T-helper 2 cell (primary cell): ENCODE results near the gene ZBTB46.
"Not testable (repeated sequence)": the region's sequence is repeated elsewhere in the genome, so short reads cannot be mapped to it uniquely, and the experiment has no call there.

Experiments used
- DNase-seq, 5 experiments: peaks; one replicate each; pipeline versions ENCODE4 v3.0.0 to v3.0.0-alpha.2; 2012 to 2022

ZBTB46 gene

GRCh38 chr20:63858393-63859165 is 27.5 kb upstream of the ZBTB46 start:
- no peak for DNase-seq

- no peak for DNase-seq
Observed at GRCh38 chr20:63857764-63858392, 26.8 kb upstream of the ZBTB46 start.

DNA sequence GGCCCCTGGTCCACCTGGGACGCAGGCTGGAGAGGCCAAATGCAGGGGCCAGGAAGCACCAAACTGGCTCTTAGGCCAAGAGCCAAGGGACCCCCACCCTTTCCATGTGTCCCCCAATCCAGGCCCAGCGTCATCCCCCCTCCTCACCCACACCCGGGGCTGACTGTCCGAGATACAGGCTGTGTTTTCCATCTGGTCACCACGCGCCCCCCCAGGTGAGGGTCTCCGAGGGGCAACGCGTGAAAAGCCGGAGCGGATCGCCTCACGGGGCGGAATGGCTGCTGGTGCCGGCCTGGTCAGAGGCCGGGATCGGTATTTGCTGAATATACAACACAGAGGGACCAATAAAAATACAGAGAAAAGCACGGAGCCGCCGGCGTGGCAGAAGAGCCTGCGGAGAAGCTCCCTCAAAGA is 25.0 kb upstream of the ZBTB46 start:
- DNase-seq: no peak

- no peak for DNase-seq
Observed at GRCh38 chr20:63855363-63856097, 24.5 kb upstream of the ZBTB46 start.

- no peak for DNase-seq
Observed at GRCh38 chr20:63854766-63855362, 23.8 kb upstream of the ZBTB46 start.

DNA sequence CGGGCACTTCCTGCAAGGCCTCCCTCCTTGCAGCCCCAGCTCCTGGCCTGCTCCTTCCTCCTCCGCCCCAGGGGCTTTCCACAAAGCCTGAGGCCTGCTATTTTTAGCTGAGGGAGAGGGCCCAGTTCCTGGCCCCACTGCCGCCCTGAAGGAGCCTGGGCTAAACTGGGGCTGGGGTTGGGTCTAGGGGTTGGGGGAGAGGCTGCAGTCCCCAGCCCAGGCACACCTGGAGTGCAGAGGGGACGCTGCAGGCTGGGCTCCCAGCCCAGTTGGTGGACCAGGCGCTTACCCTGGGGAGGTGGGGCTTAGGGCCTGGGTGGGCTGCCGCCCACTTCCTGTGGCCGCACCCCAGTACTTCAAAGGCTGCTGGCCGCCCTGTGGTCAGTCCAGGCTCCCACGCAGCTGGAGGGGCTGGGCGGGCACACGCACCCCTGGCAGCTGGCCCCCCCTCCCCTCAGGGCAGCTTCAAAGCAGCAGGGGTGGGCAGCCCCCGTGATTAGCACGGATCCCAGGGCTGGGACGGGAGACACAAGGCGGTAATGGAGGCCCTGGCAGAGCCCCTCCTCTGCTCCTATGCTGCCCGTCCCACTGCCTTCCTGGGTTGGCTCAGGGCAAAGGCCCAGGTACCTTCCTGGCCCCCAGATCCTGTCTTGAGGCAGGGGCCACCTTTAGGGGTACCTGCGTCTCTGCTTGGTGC is 23.2 kb upstream of the ZBTB46 start:
- DNase-seq: no peak

DNA sequence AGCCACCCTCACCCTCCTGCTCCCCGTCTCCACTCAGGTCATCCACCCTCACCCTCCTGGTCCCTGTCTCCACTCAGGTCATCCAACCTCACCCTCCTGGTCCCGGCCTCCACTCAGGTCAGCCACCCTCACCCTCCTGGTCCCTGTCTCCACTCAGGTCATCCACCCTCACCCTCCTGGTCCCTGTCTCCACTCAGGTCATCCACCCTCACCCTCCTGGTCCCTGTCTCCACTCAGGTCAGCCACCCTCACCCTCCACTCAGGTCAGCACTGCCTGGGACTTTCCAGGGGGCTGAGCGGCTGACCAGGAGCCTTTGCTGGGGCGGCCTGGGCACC is 22.6 kb upstream of the ZBTB46 start:
- DNase-seq: not testable (repeated sequence)

GRCh38 chr20:63851548-63851943 is 20.5 kb upstream of the ZBTB46 start:
- not testable (repeated sequence) for DNase-seq

DNA sequence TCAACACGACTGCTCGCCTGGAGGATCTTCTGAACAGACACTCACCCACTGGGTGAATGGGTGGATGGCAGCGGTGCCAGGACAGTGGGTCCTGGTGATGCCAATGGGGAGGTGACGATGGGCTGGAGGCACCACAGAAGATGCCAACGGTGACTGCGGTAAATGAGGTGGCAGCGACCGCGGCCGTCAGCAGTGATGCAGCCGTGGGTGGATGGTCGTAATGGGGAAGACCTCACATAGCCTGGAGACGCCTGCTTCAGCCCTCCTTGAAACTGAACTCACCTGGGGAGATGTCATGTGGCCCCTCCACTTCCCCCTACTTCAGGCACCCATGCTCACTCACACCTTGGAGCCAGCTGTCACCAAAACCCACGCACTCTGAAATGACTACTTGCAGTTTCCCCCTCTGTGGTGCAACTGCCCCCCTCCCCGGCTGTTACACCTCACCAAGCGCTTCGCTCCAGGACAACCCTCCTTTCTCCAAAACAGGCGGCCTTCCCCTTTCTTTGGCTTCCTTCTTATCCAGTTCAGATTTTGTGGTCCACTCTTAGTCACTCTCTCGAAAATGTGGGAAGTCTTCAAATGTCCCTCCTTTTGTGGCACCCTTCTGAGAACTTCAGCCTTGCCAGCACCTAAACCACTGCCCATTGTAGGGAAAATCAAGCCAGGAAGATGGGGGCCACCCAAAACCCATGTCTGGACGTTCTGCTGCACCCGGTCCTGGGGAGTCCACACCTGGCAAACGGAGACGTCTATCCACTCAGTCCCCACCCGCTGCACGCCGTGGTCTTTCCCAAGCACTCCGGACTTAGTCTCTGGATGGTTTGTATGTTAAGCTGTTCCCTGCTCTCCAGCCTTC is 19.9 kb upstream of the ZBTB46 start:
- peak in 2 of 5 experiments; percentile 38 for DNase-seq

DNA sequence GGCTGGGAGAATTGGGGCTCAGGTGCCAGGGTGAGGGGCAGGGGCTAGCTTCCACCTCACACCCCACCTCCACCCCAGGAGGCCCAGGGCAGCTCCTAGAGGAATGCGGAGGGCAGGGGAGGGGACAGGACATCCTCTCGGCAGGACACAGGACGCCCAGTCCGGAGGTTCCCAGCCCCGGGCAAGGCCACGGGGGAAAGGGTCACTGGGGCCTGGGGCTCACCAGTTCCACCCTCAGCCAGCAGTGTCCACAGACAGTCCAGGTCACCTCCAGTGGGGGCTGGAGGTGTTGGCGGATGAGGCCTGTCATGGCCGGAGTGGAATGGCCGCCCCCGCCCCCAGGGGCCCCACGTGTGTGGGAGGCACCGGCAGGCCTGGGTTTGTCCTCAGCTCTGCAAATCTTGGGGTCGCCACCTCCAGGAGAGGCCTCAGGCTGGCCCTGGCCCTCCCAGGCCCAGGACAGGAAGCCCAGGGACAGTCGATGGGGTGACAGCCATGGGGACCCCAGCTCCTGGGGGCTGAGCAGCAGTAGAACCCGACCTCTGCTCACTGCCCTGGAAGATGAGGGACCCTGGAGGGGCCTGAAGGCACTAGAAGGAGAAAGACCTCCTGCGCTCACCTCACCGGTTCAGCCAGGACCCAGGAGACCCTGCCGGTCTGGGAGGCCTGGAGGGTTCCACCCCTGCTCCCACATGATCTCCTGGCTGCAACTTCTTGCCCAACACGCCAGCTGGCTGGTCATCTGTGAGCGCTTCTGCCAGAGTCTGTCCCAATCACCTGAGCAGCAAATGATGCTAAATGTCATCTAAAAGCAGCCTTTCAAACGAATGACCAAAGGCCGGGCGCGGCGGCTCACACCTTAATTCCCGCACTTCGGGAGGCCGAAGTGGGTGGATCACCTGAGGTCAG is 17.2 kb upstream of the ZBTB46 start:
- DNase-seq: no peak

DNA sequence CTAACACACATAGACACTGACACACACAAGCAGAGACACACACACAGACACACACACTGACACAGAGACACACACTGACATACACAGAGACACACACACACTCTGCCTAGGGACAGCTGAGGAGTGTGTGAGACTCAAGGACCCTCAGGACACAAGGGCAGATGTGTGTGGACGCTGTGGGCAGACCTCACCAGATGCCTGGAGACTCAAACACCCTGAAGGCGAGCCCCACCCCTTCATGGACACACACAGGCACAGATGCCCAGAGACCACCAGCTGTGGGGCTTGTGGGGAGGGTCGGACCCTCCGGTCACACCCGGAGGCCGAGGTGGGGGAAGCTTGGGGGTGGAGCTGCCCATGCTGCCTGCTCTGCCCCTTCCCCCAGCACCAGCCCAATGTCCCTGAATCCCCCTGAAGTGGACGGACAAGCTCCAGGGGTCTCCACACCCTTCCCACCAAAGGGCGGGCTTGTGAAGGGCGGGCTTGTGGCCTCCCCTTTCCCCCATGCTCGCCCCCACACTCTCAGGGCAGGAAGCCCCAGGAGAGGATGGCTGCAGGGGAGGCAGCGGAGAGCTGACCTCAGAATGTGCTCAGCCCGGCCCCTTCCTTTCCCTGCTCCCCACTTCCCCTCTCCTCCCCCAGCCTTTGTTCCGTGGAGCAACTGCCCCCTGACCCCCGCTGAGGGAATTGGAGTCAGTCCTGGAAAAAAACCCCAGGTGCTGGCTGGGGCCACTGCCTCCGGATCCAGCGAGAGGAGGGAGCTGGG is 16.4 kb upstream of the ZBTB46 start:
- DNase-seq: no peak

DNA sequence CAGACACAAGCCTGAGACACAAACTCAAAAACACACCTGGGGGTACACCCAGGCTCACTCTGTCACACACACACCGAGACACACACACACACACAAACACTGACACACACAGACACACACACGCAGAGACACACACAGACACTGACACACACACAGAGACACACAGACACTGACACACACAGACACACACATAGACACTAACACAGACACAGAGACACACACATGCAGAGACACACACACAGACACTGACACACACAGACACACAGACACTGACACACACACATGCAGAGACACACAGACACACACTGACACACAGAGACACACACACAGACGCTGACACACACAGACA is 15.8 kb upstream of the ZBTB46 start:
- DNase-seq: no peak

DNA sequence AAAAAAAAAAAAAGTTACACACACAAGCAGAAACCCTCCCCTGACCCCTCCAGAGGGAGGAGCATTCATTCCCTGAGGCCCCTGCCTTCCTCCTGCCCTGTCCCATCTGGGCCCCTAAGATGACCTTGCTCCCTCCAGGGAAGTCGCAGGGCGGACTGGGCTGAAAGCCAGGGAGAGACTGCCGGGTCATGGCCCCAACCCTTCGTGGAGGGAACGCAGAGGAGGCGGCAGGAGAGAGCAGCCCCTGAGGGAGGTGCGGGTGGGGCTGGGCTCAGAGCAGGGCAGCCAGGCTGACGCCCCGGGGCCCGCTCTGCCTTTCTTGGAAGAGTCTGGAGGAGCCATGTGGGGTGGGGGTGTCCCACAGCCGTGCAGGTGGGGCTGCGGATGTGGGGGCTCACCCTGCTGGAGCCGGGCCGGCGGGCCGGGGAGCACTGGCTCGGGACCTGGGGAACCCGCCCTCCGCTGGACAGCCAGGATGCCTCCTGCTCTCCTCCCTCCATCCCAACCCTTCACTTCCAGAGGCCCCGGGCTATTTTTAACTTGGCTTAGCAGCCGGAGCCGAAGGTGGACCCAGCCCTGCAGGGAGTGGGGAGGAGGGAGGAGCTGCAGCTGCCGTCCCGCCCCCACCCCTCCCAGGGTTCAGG is 15.2 kb upstream of the ZBTB46 start:
- no peak for DNase-seq

GRCh38 chr20:63844511-63844991 is 13.5 kb upstream of the ZBTB46 start:
- no peak for DNase-seq

GRCh38 chr20:63843778-63844177 is 12.7 kb upstream of the ZBTB46 start:
- no peak for DNase-seq

- DNase-seq: no peak
Observed at GRCh38 chr20:63843222-63843621, 12.2 kb upstream of the ZBTB46 start.

DNA sequence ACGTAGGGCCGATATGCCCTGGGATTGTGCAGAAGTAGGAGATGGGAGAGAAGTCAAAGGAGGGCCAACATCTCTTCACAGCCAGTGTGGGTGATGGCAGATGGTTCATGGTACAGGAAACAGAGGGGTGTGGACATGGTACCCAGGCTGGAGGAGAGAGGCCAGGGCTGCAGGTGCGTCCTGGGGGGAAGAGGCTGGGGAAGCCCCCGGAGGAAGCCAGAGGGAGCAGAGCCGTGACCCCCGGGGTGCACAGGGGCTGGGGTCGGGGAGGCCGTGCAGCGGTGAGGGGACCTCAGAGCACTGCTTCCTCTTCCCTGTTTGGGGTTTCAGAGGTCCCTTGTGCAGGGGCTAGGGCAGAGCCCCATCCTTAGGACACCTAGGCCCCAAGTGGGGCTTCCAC is 11.2 kb upstream of the ZBTB46 start:
- DNase-seq: no peak

DNA sequence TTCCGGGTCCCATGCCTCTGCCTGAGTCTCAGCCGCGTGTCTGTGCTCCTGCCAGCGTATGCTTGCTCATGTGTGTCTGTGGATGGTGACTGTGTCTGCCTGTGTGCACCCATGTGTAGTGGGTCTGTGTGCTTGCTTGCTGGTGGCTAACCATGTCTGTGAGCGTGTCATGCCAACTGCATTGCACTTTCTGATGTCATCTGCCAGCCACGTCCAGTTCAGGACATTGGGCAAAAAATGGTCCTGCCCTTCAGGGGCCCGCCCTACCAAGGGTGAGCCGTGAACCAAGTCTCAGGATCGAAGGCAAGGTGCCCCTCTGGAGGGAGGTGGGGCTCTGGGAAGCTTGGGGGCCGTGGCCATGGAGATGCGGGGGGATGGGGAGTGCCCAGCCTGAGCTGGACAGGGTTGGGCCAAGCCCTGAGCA is 9.4 kb upstream of the ZBTB46 start:
- no peak for DNase-seq

- no peak for DNase-seq
Observed at GRCh38 chr20:63839620-63840019, 8.6 kb upstream of the ZBTB46 start.
